H1 (cell line): ENCODE measurements around the gene MAGI2.

Source experiments
- CBX5 ChIP-seq: fragments of 300-800, 300-1000 bp; sonication (generic); IDR thresholded peaks from 2 replicates; pipeline ENCODE4 v1.7.1; 2016; ENCODE audit warnings: antibody characterized with exemption, low read length, low read depth
- CEBPB ChIP-seq: IDR thresholded peaks from 2 replicates; pipeline ENCODE4 v1.6.1; 2012; ENCODE audit warnings: low read depth, low read length
- CREB1 ChIP-seq: IDR thresholded peaks from 2 replicates; pipeline ENCODE4 v1.6.1; 2012; ENCODE audit warnings: inconsistent platforms
- EP300 ChIP-seq, 2 experiments: IDR thresholded peaks; 1 replicate in 1 of 2; 2 replicates in 1 of 2; pipeline ENCODE4 v1.6.1; 2011 to 2012; ENCODE audit warnings: low read depth in 2 of 2, low read length in 2 of 2, mild to moderate bottlenecking in 2 of 2, borderline replicate concordance in 1 of 2, inconsistent platforms in 1 of 2, moderate library complexity in 1 of 2
- EZH2 ChIP-seq: fragments of 200-600 bp; sonication (generic); IDR thresholded peaks from 2 replicates; pipeline ENCODE4 v1.7.1; 2012; ENCODE audit warnings: low read depth, mild to moderate bottlenecking, moderate library complexity, low read length, inconsistent platforms; ENCODE audit not compliant: severe bottlenecking
- PHF8 ChIP-seq: fragments of 200-600 bp; sonication (generic); conservative IDR thresholded peaks from 2 replicates; pipeline ENCODE4 v1.7.1; 2012; ENCODE audit warnings: low read depth, mild to moderate bottlenecking, inconsistent platforms, low read length, moderate library complexity
- POLR2A ChIP-seq, 2 experiments: IDR thresholded peaks; 1 replicate in 1 of 2; 2 replicates in 1 of 2; pipeline ENCODE4 v1.6.1; 2011; ENCODE audit warnings: low read depth in 2 of 2, low read length in 2 of 2, mild to moderate bottlenecking in 2 of 2; ENCODE audit errors: control extremely low read depth in 1 of 2
- POLR2AphosphoS5 ChIP-seq: IDR thresholded peaks from 2 replicates; pipeline ENCODE4 v1.6.1; 2011; ENCODE audit warnings: low read depth, low read length
- SP2 ChIP-seq: IDR thresholded peaks from 2 replicates; pipeline ENCODE4 v1.6.1; 2012; ENCODE audit warnings: mild to moderate bottlenecking, low read length, inconsistent platforms
- TAF1 ChIP-seq: IDR thresholded peaks from 2 replicates; pipeline ENCODE4 v1.6.1; 2011; ENCODE audit warnings: mild to moderate bottlenecking, low read depth, low read length
- TCF12 ChIP-seq: IDR thresholded peaks from 2 replicates; pipeline ENCODE4 v1.6.1; 2011; ENCODE audit warnings: low read depth, mild to moderate bottlenecking, low read length
- YY1 ChIP-seq: IDR thresholded peaks from 2 replicates; pipeline ENCODE4 v1.6.1; 2011; ENCODE audit warnings: low read depth, mild to moderate bottlenecking, low read length
- TF ChIP-seq, protein P1 (sequence below), 3 experiments: IDR thresholded peaks; 1 replicate in 2 of 3; 2 replicates in 1 of 3; pipeline versions ENCODE4 v1.5.1 to v1.6.1; 2011; ENCODE audit warnings: low read length in 3 of 3, mild to moderate bottlenecking in 3 of 3, inconsistent platforms in 2 of 3, low read depth in 1 of 3, moderate library complexity in 1 of 3; ENCODE audit not compliant: insufficient read depth in 1 of 3; ENCODE audit errors: control extremely low read depth in 1 of 3

DNA sequence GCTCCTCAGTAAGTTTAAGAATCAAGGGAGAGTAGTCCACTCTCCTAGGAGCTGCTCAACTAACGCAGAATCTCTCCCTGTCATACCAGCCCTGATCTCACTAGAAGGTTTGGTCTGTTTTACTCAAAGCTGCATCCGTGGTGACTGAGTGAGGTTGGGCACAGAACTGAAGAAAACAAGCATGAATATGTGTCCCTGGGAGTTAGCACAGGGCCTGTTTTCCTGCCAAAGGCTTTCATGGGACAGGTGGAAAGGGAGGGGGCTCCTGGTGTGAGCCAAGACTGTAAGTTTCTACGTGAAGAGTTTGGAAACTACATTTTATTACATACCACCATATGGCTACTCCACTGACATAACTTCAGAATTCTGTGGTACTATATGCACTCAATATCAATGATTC lies 705.9 kb downstream of the MAGI2 start:
- no peak for TF ChIP-seq EZH2
- TF ChIP-seq, protein P1, sequence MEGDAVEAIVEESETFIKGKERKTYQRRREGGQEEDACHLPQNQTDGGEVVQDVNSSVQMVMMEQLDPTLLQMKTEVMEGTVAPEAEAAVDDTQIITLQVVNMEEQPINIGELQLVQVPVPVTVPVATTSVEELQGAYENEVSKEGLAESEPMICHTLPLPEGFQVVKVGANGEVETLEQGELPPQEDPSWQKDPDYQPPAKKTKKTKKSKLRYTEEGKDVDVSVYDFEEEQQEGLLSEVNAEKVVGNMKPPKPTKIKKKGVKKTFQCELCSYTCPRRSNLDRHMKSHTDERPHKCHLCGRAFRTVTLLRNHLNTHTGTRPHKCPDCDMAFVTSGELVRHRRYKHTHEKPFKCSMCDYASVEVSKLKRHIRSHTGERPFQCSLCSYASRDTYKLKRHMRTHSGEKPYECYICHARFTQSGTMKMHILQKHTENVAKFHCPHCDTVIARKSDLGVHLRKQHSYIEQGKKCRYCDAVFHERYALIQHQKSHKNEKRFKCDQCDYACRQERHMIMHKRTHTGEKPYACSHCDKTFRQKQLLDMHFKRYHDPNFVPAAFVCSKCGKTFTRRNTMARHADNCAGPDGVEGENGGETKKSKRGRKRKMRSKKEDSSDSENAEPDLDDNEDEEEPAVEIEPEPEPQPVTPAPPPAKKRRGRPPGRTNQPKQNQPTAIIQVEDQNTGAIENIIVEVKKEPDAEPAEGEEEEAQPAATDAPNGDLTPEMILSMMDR (IDR thresholded peaks at IDR 0.05; ENCODE audit: control extremely low read depth in 1 of 3, insufficient read depth in 1 of 3, low read depth in 1 of 3, low read length in 3 of 3): no peak
- no peak for TF ChIP-seq CREB1
- no peak for TF ChIP-seq CEBPB
- TF ChIP-seq TAF1: no peak
- TF ChIP-seq CBX5: no peak
- no peak for TF ChIP-seq YY1
- TF ChIP-seq POLR2AphosphoS5: no peak
- TF ChIP-seq EP300 (IDR thresholded peaks at IDR 0.05; ENCODE audit: borderline replicate concordance in 1 of 2, low read depth in 2 of 2, low read length in 2 of 2): no peak
- no peak for TF ChIP-seq PHF8
- TF ChIP-seq TCF12: no peak
- TF ChIP-seq POLR2A (IDR thresholded peaks at IDR 0.05; ENCODE audit: control extremely low read depth in 1 of 2, low read depth in 2 of 2, low read length in 2 of 2): no peak
- TF ChIP-seq SP2: no peak
